GM19239 (cell line): ENCODE results near the gene ICA1.
A peak's percentile ranks its signal among the peaks of the same experiment; 100 is the strongest.

Experiments used
- DNase-seq: peaks from one replicate; pipeline ENCODE4 v3.0.0; 2011; ENCODE audit warnings: low spot score; ENCODE audit not compliant: insufficient read length
- FAIRE-seq: peaks from 2 replicates; lab custom pipeline; 2011; peaks lifted over from hg19 to GRCh38; lab: Jason Lieb, UNC

The ICA1 gene

DNA sequence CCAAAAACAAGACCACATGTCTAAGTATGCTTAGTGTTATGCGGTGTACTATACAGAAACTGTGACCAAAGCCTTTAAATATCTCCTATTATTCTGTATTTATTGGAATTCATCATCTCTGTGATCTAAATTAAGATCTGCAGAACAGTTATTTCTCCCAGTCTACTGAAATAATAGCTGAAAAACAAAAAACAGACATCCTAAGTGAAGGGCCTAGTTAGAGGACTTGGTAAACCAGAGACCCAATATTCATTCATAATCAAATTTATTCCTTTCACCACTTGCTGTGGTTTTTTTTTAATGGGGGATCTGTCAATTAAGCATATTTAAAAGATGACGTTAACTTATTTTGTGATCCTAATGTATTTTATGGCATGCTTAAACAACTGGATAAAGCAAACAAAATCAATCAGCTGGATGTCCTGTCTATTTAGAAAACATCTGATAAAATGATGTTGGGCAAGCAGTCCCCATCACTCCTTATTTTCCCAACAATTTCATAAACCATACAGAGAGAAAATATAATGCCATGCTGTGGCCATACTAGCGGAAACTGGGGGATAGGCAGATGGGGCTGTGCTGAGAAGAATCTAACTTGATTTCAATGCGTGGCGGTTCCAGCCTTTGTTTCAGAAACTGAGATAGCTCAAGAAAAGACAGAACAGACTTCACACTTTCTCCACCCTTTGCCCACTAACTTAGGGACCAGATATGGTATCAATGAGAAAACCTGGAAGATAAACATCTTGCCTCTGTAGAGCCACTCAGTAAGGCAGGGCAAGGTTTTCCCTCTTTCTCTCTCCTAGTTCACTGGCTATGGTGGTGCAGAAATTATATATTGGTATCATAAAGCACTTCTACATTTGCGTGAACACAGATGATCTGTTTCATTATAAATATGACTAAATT is 32.9 kb downstream of the ICA1 start:
- FAIRE-seq, result no peak
- DNase-seq, result no peak

- no peak for DNase-seq
- FAIRE-seq, result no peak
Observed at GRCh38 chr7:8228068-8228467, 33.9 kb downstream of the ICA1 start.

GRCh38 chr7:8227261-8227660 is 34.7 kb downstream of the ICA1 start:
- FAIRE-seq, result no peak
- DNase-seq, result no peak

DNA sequence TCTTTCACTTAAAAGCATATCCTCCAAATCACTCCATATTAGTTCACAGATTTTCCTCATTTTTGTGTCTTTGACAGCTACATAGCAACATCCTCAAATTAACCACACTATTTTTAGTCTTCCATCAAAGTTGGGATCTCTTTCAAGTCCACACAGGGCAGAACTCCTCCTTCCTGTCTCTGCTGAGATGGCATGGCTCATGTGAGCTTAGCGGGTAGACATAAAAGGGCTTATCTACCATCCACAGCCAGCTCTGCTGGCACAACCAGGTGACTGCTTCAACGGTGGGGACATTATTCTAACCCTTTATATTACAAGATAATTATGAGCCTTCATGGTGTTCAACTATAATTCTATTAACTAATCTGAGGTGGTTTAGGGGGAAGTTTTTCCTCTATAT is 35.5 kb downstream of the ICA1 start:
- FAIRE-seq (no peak), DNase-seq (no peak)

GRCh38 chr7:8221567-8221966 is 40.4 kb downstream of the ICA1 start:
- DNase-seq (no peak), FAIRE-seq (no peak)

DNA sequence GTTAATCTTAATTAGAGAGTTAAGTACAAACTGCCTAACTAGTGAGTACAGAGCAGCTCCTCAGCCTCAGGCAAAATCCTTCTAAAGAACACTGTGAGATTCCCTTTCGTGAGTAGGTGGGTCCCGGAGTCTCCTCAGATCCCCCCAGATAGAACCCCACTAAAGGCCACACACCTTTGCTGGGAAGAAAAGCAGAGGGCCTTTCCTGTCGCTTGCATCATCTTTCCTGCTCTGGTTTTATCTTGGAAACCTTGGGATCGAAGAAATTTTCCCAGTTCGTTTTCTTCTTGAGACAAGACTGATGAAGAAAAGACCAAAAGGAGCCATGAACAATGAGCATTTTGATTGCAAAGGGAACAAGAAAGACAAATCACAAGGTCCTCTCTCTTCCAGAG is 40.9 kb downstream of the ICA1 start:
- FAIRE-seq, result no peak

GRCh38 chr7:8220376-8221100 is 41.4 kb downstream of the ICA1 start:
- FAIRE-seq (no peak), DNase-seq (no peak)

More for the DNA sequence above, 40.9 kb downstream of the ICA1 start:
- DNase-seq, result no peak

- FAIRE-seq (peak; percentile 97), DNase-seq (peak; percentile 20)
Observed at GRCh38 chr7:8217200-8218068, 44.5 kb downstream of the ICA1 start.

- FAIRE-seq, result no peak
- no peak for DNase-seq
Observed at GRCh38 chr7:8216334-8216690, 45.7 kb downstream of the ICA1 start.

GRCh38 chr7:8215648-8216333 is 46.2 kb downstream of the ICA1 start:
- peak; percentile 21 for FAIRE-seq
- DNase-seq, result no peak

- no peak for FAIRE-seq
- DNase-seq, result no peak
Observed at GRCh38 chr7:8214244-8214824, 47.6 kb downstream of the ICA1 start.

DNA sequence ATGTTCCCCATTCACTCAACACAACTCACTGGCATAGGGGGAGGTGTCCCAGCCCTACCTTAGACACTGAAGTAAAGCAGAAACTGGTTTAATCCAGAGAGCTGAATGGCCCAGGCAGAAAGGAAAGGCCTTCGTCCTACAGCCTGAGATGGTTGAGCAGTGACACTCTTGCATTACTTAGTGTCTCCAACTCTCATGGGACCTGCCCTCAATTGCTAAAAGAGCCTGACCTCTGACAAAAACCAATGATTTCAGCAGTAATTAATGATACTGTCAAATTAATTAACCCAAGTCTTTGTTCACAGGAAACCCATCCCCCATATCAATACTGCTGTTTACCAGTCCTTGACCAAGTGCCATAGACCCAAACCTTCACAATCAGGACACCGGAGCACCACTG is 48.6 kb downstream of the ICA1 start:
- FAIRE-seq (no peak), DNase-seq (no peak)

DNA sequence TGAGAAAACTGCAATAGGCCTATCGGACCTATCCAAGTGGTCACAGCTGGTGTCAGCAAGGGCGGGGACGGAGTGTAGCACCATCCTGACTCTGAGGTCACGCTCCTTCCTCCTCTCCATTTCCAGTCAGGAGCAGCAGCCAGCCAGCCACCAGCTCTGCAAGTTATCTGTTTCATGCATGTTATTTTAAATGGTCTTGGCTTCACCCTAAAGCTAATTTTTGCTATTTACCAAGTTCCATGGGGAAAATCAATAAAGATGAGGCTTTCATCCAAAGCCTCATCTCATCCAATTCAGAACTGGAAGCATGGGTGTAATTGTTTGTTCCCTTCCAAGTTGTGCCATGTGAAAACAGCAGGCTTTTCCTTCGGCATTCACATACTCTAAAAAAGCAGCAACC is 49.3 kb downstream of the ICA1 start:
- FAIRE-seq (no peak), DNase-seq (no peak)

DNA sequence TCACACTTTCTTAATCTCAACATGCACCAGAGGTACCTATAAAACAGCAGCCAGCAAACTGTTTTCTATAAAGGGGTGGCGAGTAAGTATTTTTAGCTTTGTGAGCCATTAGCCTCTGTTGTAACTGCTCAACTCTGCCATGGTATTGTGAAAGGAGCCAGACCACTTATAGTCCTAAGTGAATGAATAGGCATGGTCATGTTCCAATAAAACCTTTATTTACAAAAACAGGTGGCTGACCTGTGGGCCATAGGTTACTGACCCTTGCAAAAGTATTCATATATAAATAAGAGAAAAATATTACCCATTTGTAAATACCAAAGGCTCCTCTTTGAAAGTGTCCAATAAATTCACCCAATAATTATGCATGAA is 50.3 kb downstream of the ICA1 start:
- DNase-seq, result no peak
- FAIRE-seq, result no peak

- DNase-seq (no peak), FAIRE-seq (no peak)
Observed at GRCh38 chr7:8210845-8211724, 50.9 kb downstream of the ICA1 start.

DNA sequence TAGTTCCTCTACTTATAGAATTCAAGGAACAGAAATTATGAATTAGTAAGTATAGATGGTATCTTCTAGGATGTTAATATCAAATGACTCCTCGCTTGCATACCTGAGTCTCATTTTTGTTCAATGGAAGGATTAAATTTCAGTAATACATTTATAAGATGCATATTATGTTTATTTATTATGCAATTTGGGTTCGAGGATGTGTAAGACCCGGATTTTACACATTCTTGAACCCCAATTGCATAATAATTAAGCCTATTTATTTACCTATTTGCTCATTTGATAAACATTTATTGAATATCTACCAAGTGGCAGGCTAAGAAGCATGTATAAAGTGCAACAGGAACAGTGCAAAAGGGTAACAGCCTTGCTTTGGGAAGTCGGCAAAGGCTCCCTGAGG is 52.6 kb downstream of the ICA1 start:
- DNase-seq (no peak), FAIRE-seq (no peak)

- DNase-seq (no peak), FAIRE-seq (no peak)
Observed at GRCh38 chr7:8208816-8209215, 53.2 kb downstream of the ICA1 start.

GRCh38 chr7:8206956-8207355 is 55.0 kb downstream of the ICA1 start:
- FAIRE-seq (no peak), DNase-seq (no peak)

- DNase-seq (no peak), FAIRE-seq (peak; percentile 11)
Observed at GRCh38 chr7:8205537-8205936, 56.4 kb downstream of the ICA1 start.
